Measurements from ENCODE around the gene MEIOSIN. TPM values are rescaled to one million over a fixed set of nuclear protein-coding genes. Genes with fewer than 3 reads are reported as not detected.

MEIOSIN gene
- total RNA-seq, 2 donors from 2014 or later, result not detected

DNA sequence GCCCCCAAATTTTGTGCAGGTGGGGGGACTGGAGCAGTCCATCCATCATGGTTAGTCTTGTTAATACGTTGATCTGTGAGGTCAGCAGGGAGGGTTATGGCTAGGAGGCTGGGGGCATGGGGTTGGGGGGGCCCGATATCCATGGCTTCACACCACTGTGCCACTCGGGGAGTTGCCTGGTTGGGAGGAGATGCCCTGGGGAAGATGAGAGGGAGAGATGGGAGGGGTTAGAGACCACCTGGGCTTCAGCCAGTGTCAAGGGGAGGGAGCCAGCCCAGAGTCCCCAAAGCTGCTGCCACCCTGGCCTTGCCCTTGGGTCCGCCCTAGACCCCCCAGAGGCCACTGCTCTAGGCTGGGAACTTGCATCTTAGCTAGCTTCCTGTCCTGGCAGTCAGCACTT is 50.9 kb downstream of the MEIOSIN start:
- Histone ChIP-seq H3K4me3 (ENCODE audit: low read length) (no peak overlapping the region), H3K4me1 (ENCODE audit: control insufficient read depth, insufficient read depth, low read length) (peaks cover 11% of the 10 kb centered on the region), H3K27me3 (ENCODE audit: control insufficient read depth, insufficient read depth, low read length, poor library complexity, severe bottlenecking) (no peaks in the 10 kb centered on the region), H3K9ac (ENCODE audit: extremely low read depth, low read length, poor library complexity, severe bottlenecking) (no peak overlapping the region), H3K9me3 (ENCODE audit: control insufficient read depth, low read length) (no peaks in the 10 kb centered on the region), H3K36me3 (ENCODE audit: control insufficient read depth, insufficient read depth, low read length) (peaks cover 17% of the 10 kb centered on the region), H3K27ac (ENCODE audit: low read depth, low read length) (no peak overlapping the region)
- TF ChIP-seq, protein P1, sequence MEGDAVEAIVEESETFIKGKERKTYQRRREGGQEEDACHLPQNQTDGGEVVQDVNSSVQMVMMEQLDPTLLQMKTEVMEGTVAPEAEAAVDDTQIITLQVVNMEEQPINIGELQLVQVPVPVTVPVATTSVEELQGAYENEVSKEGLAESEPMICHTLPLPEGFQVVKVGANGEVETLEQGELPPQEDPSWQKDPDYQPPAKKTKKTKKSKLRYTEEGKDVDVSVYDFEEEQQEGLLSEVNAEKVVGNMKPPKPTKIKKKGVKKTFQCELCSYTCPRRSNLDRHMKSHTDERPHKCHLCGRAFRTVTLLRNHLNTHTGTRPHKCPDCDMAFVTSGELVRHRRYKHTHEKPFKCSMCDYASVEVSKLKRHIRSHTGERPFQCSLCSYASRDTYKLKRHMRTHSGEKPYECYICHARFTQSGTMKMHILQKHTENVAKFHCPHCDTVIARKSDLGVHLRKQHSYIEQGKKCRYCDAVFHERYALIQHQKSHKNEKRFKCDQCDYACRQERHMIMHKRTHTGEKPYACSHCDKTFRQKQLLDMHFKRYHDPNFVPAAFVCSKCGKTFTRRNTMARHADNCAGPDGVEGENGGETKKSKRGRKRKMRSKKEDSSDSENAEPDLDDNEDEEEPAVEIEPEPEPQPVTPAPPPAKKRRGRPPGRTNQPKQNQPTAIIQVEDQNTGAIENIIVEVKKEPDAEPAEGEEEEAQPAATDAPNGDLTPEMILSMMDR (conservative IDR thresholded peaks at IDR 0.05), result no peak
- peak; percentile 45 for DNase-seq
- H3K4me1 Mint-ChIP-seq, result peaks cover 7% of the 10 kb centered on the region
- no peak overlapping the region for H3K27ac Mint-ChIP-seq
- peaks cover 33% of the 10 kb centered on the region for H3K36me3 Mint-ChIP-seq (ENCODE audit: low read depth)
- H3K9me3 Mint-ChIP-seq, result no peaks in the 10 kb centered on the region
- H3K4me3 Mint-ChIP-seq, result no peak overlapping the region
- peaks cover 4% of the 10 kb centered on the region for H3K27me3 Mint-ChIP-seq (ENCODE audit: insufficient read depth)
- WGBS, 2 experiments (ENCODE audit: insufficient coverage in 1 of 2, insufficient read length in 1 of 2), result 93 to 100% methylated on average over 2 to 4 of the region's 4 CpGs

DNA sequence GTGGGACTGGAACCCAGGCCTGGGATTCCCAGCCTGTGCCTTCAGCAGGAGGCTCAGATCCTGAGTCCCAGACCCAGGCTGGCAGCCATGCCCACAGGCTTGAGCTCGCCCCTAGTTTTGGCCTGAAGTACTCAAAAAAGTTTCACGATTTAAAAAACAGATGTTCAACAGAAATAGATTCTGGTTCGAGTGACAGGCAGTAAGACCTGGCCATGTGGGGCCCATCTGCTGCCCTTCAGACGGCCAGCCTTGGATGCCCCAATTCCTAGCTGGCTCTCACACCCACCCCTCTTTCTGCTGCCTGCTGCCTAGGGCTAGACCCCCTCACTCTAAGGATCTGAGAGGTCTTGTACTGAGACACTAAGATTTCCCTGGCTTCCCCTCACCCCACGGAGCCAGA is 51.9 kb downstream of the MEIOSIN start:
- H3K9me3 ChIP-seq (ENCODE audit: control insufficient read depth, low read length), result no peaks in the 10 kb centered on the region
- no peak overlapping the region for H3K4me3 Mint-ChIP-seq
- H3K4me3 ChIP-seq (ENCODE audit: low read length), result no peak overlapping the region
- no peaks in the 10 kb centered on the region for H3K9me3 Mint-ChIP-seq
- peaks cover 4% of the 10 kb centered on the region for H3K27me3 Mint-ChIP-seq (ENCODE audit: insufficient read depth)
- H3K4me1 Mint-ChIP-seq, result peaks cover 4% of the 10 kb centered on the region
- 88 to 96% methylated on average over 4 to 5 of the region's 5 CpGs for WGBS, 2 experiments (ENCODE audit: insufficient coverage in 1 of 2, insufficient read length in 1 of 2)
- H3K27ac ChIP-seq (ENCODE audit: low read depth, low read length), result no peak overlapping the region
- no peaks in the 10 kb centered on the region for H3K27me3 ChIP-seq (ENCODE audit: control insufficient read depth, insufficient read depth, low read length, poor library complexity, severe bottlenecking)
- TF ChIP-seq, protein P1 (conservative IDR thresholded peaks at IDR 0.05), result no peak
- no peak overlapping the region for H3K27ac Mint-ChIP-seq
- H3K4me1 ChIP-seq (ENCODE audit: control insufficient read depth, insufficient read depth, low read length), result peaks cover 7% of the 10 kb centered on the region
- H3K36me3 ChIP-seq (ENCODE audit: control insufficient read depth, insufficient read depth, low read length), result peaks cover 23% of the 10 kb centered on the region
- DNase-seq, result no peak
- H3K9ac ChIP-seq (ENCODE audit: extremely low read depth, low read length, poor library complexity, severe bottlenecking), result no peak overlapping the region
- peaks cover 37% of the 10 kb centered on the region for H3K36me3 Mint-ChIP-seq (ENCODE audit: low read depth)

DNA sequence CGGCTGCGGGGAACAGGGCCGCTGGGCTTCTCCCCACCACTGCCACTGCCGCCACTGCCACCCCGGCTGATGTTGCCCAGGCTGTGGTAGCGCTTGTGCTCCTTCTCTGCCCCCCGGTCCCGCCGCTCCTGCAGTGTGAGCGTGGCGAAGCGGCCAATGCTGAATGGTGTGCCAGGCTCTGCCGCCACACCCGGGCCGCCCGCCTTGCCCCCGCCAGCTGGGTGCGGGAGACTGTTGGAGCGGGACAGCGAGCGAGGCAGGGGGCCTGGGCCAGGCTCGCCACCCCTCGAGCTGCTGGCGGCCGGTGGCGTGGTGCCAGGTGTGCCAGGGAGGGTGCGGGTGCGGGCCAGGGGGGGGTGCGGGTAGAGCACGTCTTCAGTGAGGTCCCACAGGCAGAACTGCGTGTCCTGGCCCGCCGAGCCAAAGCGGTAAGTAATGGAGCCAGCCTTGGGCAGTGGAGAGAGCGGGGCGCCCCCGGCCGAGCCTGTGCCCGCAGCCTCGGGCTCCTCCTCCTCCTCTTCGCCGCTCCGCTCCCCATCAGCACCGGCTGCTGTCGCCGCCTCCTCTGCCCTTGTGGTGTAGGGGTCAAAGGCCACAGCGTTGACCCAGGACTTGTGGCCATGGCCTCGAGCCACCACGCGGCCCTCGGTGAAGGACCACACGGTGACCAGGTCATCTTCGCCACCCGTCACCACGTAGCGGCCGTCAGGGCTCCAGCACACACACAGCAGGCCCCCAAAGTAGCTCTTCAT is 52.7 kb downstream of the MEIOSIN start:
- Mint-ChIP-seq H3K27me3 (ENCODE audit: insufficient read depth) (peaks cover 2% of the 10 kb centered on the region), H3K27ac (no peak overlapping the region), H3K36me3 (ENCODE audit: low read depth) (peaks cover 42% of the 10 kb centered on the region), H3K4me1 (peaks cover 4% of the 10 kb centered on the region), H3K9me3 (no peaks in the 10 kb centered on the region), H3K4me3 (no peak overlapping the region)
- TF ChIP-seq, protein P1 (conservative IDR thresholded peaks at IDR 0.05), result no peak
- H3K9me3 ChIP-seq (ENCODE audit: control insufficient read depth, low read length), result no peaks in the 10 kb centered on the region
- no peak overlapping the region for H3K4me3 ChIP-seq (ENCODE audit: low read length)
- no peak for DNase-seq
- H3K9ac ChIP-seq (ENCODE audit: extremely low read depth, low read length, poor library complexity, severe bottlenecking), result no peak overlapping the region
- H3K27ac ChIP-seq (ENCODE audit: low read depth, low read length), result no peak overlapping the region
- no peaks in the 10 kb centered on the region for H3K27me3 ChIP-seq (ENCODE audit: control insufficient read depth, insufficient read depth, low read length, poor library complexity, severe bottlenecking)
- 93 to 94% methylated on average over 36 to 57 of the region's 57 CpGs for WGBS, 2 experiments (ENCODE audit: insufficient coverage in 1 of 2, insufficient read length in 1 of 2)
- H3K36me3 ChIP-seq (ENCODE audit: control insufficient read depth, insufficient read depth, low read length), result peaks cover 30% of the 10 kb centered on the region
- no peaks in the 10 kb centered on the region for H3K4me1 ChIP-seq (ENCODE audit: control insufficient read depth, insufficient read depth, low read length)
